ENCODE measurements around the gene LDAH.

The LDAH gene

DNA sequence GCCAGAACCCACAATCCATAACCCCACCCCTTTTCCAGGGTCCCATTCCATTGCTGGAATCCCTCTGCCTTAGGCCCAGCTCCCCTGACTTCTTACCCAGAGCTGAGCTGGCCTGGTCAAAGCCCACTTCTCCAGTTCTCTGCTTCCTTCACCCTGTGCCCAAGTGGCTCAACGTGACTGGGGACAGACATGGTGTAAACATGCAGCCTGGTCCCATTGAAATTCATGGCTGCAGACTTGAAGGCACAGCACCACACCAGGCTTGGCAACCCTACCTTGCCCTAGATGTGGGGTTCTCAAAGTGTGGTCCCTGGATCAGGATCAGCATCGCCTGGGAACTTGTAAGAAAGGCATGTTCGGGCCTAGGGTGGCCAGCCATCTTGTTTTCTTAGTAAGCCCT, 175.7 kb downstream of the LDAH start:
- no peak overlapping the region for H3K4me3 ChIP-seq (ENCODE audit: low read depth, low read length)
- TF ChIP-seq, protein P1, sequence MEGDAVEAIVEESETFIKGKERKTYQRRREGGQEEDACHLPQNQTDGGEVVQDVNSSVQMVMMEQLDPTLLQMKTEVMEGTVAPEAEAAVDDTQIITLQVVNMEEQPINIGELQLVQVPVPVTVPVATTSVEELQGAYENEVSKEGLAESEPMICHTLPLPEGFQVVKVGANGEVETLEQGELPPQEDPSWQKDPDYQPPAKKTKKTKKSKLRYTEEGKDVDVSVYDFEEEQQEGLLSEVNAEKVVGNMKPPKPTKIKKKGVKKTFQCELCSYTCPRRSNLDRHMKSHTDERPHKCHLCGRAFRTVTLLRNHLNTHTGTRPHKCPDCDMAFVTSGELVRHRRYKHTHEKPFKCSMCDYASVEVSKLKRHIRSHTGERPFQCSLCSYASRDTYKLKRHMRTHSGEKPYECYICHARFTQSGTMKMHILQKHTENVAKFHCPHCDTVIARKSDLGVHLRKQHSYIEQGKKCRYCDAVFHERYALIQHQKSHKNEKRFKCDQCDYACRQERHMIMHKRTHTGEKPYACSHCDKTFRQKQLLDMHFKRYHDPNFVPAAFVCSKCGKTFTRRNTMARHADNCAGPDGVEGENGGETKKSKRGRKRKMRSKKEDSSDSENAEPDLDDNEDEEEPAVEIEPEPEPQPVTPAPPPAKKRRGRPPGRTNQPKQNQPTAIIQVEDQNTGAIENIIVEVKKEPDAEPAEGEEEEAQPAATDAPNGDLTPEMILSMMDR (IDR thresholded peaks at IDR 0.05; ENCODE audit: borderline replicate concordance, insufficient read depth, low read depth, low read length), result no peak

DNA sequence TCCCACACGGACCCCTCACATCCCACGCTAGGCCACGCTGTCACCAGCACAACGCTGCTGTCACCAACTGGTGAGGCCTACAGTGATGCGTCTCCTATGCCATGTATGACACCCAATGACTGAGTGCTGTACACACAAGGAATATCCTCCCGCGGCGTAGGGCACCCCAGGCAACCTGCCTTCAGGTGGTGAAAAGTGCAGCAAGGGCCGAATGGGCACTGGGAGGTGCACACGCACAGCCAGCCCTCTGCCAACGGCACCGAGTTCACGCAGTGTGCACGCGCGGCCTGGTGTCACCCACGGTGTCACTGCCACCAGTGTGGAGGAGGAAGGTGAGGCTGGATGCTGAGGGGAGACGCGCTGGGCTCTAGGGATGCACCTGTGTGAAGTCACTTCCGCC, 176.5 kb downstream of the LDAH start:
- no peak overlapping the region for H3K4me3 ChIP-seq (ENCODE audit: low read depth, low read length)

DNA sequence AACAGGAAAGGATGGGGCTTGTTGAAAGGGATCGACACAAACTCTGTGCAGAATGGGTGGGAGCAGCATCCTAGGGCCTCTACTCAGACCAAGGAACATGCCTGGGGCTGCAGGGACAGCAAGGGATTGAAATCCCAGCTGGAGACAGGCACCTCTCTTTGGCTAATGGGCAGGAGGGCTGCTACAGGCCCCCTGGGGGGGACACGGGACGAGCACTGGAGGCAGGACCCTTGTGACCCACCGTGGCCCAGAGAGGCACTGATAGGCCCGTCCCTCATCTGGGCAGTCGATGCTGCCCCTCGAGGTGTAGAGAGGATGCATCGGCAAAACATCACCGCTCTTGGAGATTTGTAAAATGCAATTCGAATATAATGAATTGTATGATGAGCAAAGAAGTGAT, 177.1 kb downstream of the LDAH start:
- TF ChIP-seq, protein P1 (IDR thresholded peaks at IDR 0.05; ENCODE audit: borderline replicate concordance, insufficient read depth, low read depth, low read length), result no peak
- H3K4me3 ChIP-seq (ENCODE audit: low read depth, low read length), result no peak overlapping the region

More for the DNA sequence above, 176.5 kb downstream of the LDAH start:
- TF ChIP-seq, protein P1 (IDR thresholded peaks at IDR 0.05; ENCODE audit: borderline replicate concordance, insufficient read depth, low read depth, low read length), result no peak

DNA sequence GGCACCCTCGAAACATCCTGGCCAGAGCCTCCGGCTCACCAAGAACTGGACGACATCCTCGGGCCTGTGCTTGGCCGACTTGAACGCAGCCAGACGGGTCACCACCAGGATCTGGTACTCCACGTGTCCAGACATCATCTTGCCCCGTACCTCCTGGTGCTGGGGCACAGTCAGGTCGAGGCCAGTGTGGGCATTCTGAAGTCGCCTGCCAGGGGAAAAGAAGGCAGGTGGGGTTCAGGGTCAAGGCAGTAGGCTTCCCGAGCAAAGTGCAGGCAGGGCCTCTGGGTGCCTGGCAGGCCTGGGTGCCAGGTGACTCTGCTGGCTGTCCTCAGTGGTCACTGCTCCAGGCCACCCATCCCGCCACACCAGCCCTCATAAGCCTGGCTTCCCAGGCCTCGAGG, 177.6 kb downstream of the LDAH start:
- H3K4me3 ChIP-seq (ENCODE audit: low read depth, low read length), result no peak overlapping the region
- TF ChIP-seq, protein P1 (IDR thresholded peaks at IDR 0.05; ENCODE audit: borderline replicate concordance, insufficient read depth, low read depth, low read length), result no peak

DNA sequence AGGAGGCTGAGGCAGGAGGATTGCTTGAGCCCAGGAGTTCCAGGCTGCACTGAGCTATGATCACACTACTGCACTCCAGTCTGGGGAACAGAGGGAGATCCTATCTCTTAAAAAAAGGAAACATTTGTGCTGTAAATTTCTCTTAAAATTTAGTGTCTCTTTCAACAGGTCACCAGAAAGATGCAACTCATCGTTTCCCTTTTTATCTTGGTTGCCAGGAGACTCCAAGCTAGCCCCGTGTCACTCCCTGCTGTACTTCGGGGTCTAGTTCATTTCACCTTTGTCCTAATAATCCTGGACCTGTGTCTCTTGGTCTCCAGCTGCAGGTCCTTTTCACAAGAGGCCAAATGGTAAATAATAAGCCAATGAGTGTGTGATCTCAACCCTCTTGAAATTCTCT, 179.1 kb downstream of the LDAH start:
- no peak overlapping the region for H3K4me3 ChIP-seq (ENCODE audit: low read depth, low read length)
- TF ChIP-seq, protein P1 (IDR thresholded peaks at IDR 0.05; ENCODE audit: borderline replicate concordance, insufficient read depth, low read depth, low read length), result no peak

DNA sequence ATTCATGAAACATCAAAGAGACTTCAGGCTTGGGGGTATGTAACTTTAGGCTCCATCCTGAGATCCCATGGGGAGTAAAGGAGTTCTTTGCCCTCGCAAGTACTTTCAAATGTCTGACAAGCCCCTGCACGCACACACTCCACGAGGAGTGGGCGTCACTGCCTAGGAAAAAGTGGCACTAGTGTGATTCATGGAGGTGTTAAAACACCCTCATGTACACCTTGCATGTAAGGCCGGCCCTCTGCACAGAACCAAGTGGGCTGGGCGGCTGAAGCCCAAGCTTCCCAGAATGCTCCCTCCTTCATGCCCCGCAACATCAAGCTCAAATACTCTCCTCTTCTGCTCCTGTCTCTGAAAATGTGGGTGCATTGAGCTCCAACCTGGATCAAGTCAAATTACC, 179.8 kb downstream of the LDAH start:
- H3K4me3 ChIP-seq (ENCODE audit: low read depth, low read length), result no peak overlapping the region
- TF ChIP-seq, protein P1 (IDR thresholded peaks at IDR 0.05; ENCODE audit: borderline replicate concordance, insufficient read depth, low read depth, low read length), result no peak

DNA sequence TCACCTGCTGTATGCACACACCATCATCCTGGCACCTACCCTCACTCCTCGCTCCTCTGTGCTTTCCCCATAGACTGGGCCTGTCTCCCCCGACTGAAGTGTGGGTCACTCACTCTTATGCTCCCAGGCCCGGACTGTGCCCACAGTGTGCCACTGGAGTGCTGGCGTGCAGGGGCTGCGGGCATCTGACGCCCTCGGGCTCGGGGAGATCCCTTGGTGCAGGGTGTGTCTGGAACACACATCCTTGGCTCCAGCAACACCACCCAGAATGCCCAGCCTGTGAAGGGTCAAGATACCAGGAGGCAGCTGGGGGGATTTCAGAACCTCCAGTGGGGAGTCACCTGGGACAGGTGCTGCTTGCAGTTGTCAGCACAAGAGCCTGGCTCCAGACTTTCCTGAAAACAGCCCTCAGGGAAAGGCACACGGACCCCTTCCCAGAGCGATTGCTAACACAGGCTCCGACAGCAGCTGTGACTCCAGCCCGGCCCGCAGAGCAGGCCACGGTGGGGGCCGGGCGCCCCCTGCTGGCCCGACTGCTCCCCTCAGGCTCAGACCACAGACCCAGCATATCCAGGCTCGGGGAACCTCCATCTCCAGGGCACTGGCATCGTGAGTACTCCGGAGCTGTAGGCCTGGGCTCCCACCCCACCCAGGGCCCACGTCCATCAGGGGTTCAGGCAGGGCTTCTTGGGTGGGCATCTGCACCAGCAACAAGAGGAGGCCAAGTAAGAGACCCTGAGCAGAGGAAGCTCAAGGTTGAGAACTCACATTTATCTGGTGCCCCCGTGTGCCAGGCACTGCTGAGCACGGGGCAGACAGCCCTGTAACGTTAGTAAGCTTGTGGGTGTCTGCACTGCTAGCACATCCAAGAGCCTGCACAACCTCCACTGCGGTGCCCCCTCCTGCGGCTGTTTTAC, 180.6 kb downstream of the LDAH start:
- H3K4me3 ChIP-seq (ENCODE audit: low read depth, low read length), result no peak overlapping the region
- TF ChIP-seq, protein P1 (IDR thresholded peaks at IDR 0.05; ENCODE audit: borderline replicate concordance, insufficient read depth, low read depth, low read length), result peak; percentile 99

Measured in GM12875 (cell line).